ENCODE measurements around the gene GABRG3.

GABRG3 gene

GRCh38 chr15:27336676-27337075 lies 365.7 kb downstream of the GABRG3 start:
- DNase-seq (ENCODE audit: low read depth), result no peak
- TF ChIP-seq, protein P1, sequence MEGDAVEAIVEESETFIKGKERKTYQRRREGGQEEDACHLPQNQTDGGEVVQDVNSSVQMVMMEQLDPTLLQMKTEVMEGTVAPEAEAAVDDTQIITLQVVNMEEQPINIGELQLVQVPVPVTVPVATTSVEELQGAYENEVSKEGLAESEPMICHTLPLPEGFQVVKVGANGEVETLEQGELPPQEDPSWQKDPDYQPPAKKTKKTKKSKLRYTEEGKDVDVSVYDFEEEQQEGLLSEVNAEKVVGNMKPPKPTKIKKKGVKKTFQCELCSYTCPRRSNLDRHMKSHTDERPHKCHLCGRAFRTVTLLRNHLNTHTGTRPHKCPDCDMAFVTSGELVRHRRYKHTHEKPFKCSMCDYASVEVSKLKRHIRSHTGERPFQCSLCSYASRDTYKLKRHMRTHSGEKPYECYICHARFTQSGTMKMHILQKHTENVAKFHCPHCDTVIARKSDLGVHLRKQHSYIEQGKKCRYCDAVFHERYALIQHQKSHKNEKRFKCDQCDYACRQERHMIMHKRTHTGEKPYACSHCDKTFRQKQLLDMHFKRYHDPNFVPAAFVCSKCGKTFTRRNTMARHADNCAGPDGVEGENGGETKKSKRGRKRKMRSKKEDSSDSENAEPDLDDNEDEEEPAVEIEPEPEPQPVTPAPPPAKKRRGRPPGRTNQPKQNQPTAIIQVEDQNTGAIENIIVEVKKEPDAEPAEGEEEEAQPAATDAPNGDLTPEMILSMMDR (IDR thresholded peaks at IDR 0.05; ENCODE audit: control insufficient read depth, insufficient read depth, low read depth, low read length, missing control alignments), result no peak
- H3K4me3 ChIP-seq (ENCODE audit: control insufficient read depth, low read depth, low read length), result no peak overlapping the region

GRCh38 chr15:27339138-27339537 lies 368.2 kb downstream of the GABRG3 start:
- no peak for DNase-seq (ENCODE audit: low read depth)
- no peak overlapping the region for H3K4me3 ChIP-seq (ENCODE audit: control insufficient read depth, low read depth, low read length)
- TF ChIP-seq, protein P1 (IDR thresholded peaks at IDR 0.05; ENCODE audit: control insufficient read depth, insufficient read depth, low read depth, low read length, missing control alignments), result no peak

DNA sequence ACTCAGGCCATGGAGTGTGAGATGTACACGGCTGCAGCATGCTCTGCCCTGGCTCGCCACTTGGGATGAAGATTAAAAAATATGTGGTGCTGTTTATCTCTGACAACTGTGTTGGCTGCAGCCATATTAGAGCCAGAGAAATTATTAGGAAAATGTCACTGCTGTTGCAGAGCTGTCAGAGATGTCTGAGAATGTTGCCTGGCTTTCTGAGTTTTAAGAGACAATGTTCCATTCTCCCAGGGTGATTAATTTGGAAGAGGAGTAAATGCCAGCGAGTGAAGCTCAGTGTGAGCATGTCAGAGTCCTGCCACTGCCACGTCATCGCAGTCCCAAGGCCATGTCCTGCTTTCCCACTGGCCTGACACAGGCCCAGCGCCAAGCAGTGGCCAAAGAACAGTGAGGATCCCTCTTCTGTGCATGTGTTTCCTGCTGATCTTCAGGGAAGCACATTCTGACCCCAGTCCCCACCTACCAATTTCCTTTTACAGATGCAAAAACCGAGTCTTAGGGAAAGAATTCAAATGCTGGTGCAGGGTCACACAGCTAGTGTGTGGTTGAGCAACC lies 370.9 kb downstream of the GABRG3 start:
- TF ChIP-seq, protein P1 (IDR thresholded peaks at IDR 0.05; ENCODE audit: control insufficient read depth, insufficient read depth, low read depth, low read length, missing control alignments), result no peak
- H3K4me3 ChIP-seq (ENCODE audit: control insufficient read depth, low read depth, low read length), result no peak overlapping the region
- DNase-seq (ENCODE audit: low read depth), result no peak

DNA sequence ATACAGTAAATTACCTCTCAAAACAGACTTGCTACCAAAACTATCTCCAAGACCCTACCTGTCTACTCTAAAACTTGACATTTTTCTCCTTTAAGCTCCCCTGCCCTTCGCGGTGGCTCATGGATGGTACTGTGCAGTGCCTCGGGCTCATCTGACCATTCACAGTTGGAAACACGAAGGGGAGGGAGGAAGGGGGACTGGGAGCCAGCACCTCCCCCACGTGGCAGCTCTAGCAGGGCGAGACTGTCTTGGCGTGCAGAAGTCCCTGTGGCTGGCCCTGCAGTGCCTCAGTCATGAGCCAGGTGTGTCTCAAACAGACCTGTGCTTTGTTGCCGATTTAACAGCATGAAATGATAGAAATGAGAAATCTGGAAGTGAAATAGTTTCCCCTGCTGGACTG lies 372.0 kb downstream of the GABRG3 start:
- TF ChIP-seq, protein P1 (IDR thresholded peaks at IDR 0.05; ENCODE audit: control insufficient read depth, insufficient read depth, low read depth, low read length, missing control alignments), result no peak
- no peak for DNase-seq (ENCODE audit: low read depth)
- H3K4me3 ChIP-seq (ENCODE audit: control insufficient read depth, low read depth, low read length), result no peak overlapping the region

DNA sequence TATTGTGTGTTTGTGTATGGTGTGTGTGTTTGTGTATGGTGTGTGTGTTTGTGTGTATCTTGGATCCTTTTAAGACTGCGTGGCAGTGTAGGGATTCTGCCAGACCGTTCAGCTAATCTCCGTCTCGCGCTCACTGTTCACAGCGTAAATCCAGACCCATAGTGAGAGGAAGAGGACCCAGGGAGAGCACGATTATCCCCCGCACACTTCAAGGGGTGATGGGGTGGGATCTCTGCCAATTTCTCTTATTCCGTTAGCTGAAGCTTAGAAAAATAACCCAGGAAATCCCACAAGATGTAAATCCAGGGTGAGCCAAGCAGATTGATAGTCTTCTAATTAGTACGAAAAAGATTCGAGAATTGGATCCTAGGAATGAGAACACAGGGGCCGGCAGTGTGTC lies 381.2 kb downstream of the GABRG3 start:
- TF ChIP-seq, protein P1 (IDR thresholded peaks at IDR 0.05; ENCODE audit: control insufficient read depth, insufficient read depth, low read depth, low read length, missing control alignments), result no peak

GRCh38 chr15:27353856-27354255 lies 382.9 kb downstream of the GABRG3 start:
- no peak for DNase-seq (ENCODE audit: low read depth)
- TF ChIP-seq, protein P1 (IDR thresholded peaks at IDR 0.05; ENCODE audit: control insufficient read depth, insufficient read depth, low read depth, low read length, missing control alignments), result no peak
- no peak overlapping the region for H3K4me3 ChIP-seq (ENCODE audit: control insufficient read depth, low read depth, low read length)

More for the DNA sequence above, 381.2 kb downstream of the GABRG3 start:
- no peak for DNase-seq (ENCODE audit: low read depth)
- no peak overlapping the region for H3K4me3 ChIP-seq (ENCODE audit: control insufficient read depth, low read depth, low read length)
